ENCODE measurements around the gene FNDC10. TPM values are rescaled to one million over a fixed set of nuclear protein-coding genes. Genes with fewer than 3 reads are reported as not detected.
A peak's percentile ranks its signal among the peaks of the same experiment; 100 is the strongest.

The FNDC10 gene
- total RNA-seq, 1 experiment from 2014 or later, result 6.6 TPM

- DNase-seq (ENCODE audit: low read depth, low spot score), result no peak
- in situ Hi-C loops (cut with HindIII; ENCODE audit: low pct_unique_long_range_greater_than_20kb, low sequenced_read_pairs), result no loop called here
Observed at GRCh38 chr1:1620433-1621139, 20.7 kb upstream of the FNDC10 start.

- in situ Hi-C loops (cut with HindIII; ENCODE audit: low pct_unique_long_range_greater_than_20kb, low sequenced_read_pairs), result no loop called here
- peak; percentile 50 for DNase-seq (ENCODE audit: low read depth, low spot score)
Observed at GRCh38 chr1:1619917-1620361, 20.0 kb upstream of the FNDC10 start.

- in situ Hi-C loops (cut with HindIII; ENCODE audit: low pct_unique_long_range_greater_than_20kb, low sequenced_read_pairs), result no loop called here
- DNase-seq (ENCODE audit: low read depth, low spot score), result no peak
Observed at GRCh38 chr1:1618396-1619068, 18.6 kb upstream of the FNDC10 start.

GRCh38 chr1:1617925-1618324 is 18.0 kb upstream of the FNDC10 start:
- in situ Hi-C loops (cut with HindIII; ENCODE audit: low pct_unique_long_range_greater_than_20kb, low sequenced_read_pairs), result no loop called here
- DNase-seq (ENCODE audit: low read depth, low spot score), result no peak

- in situ Hi-C loops (cut with HindIII; ENCODE audit: low pct_unique_long_range_greater_than_20kb, low sequenced_read_pairs), result no loop called here
- DNase-seq (ENCODE audit: low read depth, low spot score), result no peak
Observed at GRCh38 chr1:1617516-1617915, 17.6 kb upstream of the FNDC10 start.

GRCh38 chr1:1616838-1617237 is 16.9 kb upstream of the FNDC10 start:
- in situ Hi-C loops (cut with HindIII; ENCODE audit: low pct_unique_long_range_greater_than_20kb, low sequenced_read_pairs), result no loop called here

GRCh38 chr1:1616045-1616790 is 16.3 kb upstream of the FNDC10 start:
- DNase-seq (ENCODE audit: low read depth, low spot score), result peak; percentile 24
- in situ Hi-C loops (cut with HindIII; ENCODE audit: low pct_unique_long_range_greater_than_20kb, low sequenced_read_pairs), result no loop called here

More at GRCh38 chr1:1616838-1617237, 16.9 kb upstream of the FNDC10 start:
- DNase-seq (ENCODE audit: low read depth, low spot score), result no peak

- in situ Hi-C loops (cut with HindIII; ENCODE audit: low pct_unique_long_range_greater_than_20kb, low sequenced_read_pairs), result no loop called here
- peak; percentile 95 for DNase-seq (ENCODE audit: low read depth, low spot score)
Observed at GRCh38 chr1:1615256-1616044, 15.5 kb upstream of the FNDC10 start, which contains the start of gene MIB2. MIB2 (plus strand) TSS chr1:1615500; CDS start chr1:1623453, 7,953 bp downstream.

- in situ Hi-C loops (cut with HindIII; ENCODE audit: low pct_unique_long_range_greater_than_20kb, low sequenced_read_pairs), result no loop called here
- DNase-seq (ENCODE audit: low read depth, low spot score), result no peak
Observed at GRCh38 chr1:1614954-1615255, 15.0 kb upstream of the FNDC10 start.

GRCh38 chr1:1614204-1614953 is 14.4 kb upstream of the FNDC10 start:
- in situ Hi-C loops (cut with HindIII; ENCODE audit: low pct_unique_long_range_greater_than_20kb, low sequenced_read_pairs), result no loop called here
- peak; percentile 48 for DNase-seq (ENCODE audit: low read depth, low spot score)

DNA sequence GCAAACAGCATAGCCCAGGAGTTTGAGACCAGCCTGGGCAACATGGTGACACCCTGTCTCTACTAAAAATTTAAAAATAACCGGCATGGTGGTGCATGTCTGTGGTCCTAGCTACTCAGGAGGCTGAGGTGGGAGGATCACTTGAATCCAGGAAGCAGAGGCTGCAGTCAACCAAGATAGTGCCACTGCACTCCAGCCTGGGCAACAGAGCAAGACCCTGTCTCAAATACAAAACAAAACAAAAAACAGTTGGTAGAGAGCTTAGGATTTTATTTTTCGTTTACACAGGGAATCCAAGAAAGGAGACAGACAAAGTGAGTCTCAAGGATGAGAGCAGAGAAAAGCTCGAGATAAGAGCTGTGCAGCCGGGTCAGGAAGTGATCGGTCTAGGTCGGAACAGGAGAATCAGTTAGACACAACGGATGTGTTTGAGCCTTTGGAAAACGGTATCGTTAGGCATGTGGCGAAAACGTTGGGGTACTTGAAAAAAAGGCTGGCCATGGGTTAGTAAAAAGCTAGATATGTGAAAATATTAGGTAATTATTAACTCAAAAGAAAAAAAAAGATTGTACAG is 13.7 kb upstream of the FNDC10 start:
- in situ Hi-C loops (cut with HindIII; ENCODE audit: low pct_unique_long_range_greater_than_20kb, low sequenced_read_pairs), result no loop called here

GRCh38 chr1:1612104-1612400 is 12.1 kb upstream of the FNDC10 start:
- in situ Hi-C loops (cut with HindIII; ENCODE audit: low pct_unique_long_range_greater_than_20kb, low sequenced_read_pairs), result no loop called here
- DNase-seq (ENCODE audit: low read depth, low spot score), result no peak

More for the DNA sequence above, 13.7 kb upstream of the FNDC10 start:
- DNase-seq (ENCODE audit: low read depth, low spot score), result no peak

- in situ Hi-C loops (cut with HindIII; ENCODE audit: low pct_unique_long_range_greater_than_20kb, low sequenced_read_pairs), result no loop called here
- DNase-seq (ENCODE audit: low read depth, low spot score), result no peak
Observed at GRCh38 chr1:1610796-1611195, 10.9 kb upstream of the FNDC10 start.

GRCh38 chr1:1609822-1610485 is 10.0 kb upstream of the FNDC10 start:
- in situ Hi-C loops (cut with HindIII; ENCODE audit: low pct_unique_long_range_greater_than_20kb, low sequenced_read_pairs), result no loop called here
- peak; percentile 35 for DNase-seq (ENCODE audit: low read depth, low spot score)

GRCh38 chr1:1606232-1606631 is 6.3 kb upstream of the FNDC10 start:
- DNase-seq (ENCODE audit: low read depth, low spot score), result no peak
- in situ Hi-C loops (cut with HindIII; ENCODE audit: low pct_unique_long_range_greater_than_20kb, low sequenced_read_pairs), result no loop called here

- in situ Hi-C loops (cut with HindIII; ENCODE audit: low pct_unique_long_range_greater_than_20kb, low sequenced_read_pairs), result no loop called here
- DNase-seq (ENCODE audit: low read depth, low spot score), result no peak
Observed at GRCh38 chr1:1605724-1606123, 5.8 kb upstream of the FNDC10 start.
